ENCODE data around the gene EIF5AL1. TPM values are rescaled to one million over a fixed set of nuclear protein-coding genes. Genes with fewer than 3 reads are reported as not detected.

The EIF5AL1 gene
- total RNA-seq, 1 experiment from 2014 or later = 0.54 TPM

DNA sequence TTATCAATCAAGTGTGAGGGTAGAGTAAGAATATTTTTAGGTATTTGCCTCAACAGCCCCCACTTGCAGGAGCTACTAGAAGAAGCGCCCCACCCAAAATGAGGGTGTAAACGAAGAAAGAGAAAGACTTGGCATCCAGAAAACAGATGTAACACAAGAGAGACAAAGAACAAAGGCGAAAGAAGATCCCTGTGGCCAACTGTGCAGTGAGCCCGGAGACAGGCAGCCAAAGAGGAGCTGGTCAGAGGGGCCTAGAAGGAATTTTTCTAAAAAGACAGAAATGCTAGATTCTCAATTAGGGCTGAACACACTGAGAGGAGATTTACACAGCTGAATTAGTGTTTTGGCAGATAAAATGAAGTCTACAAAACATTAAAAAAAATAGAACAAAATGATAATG, 29.6 kb upstream of the EIF5AL1 start:
- Mint-ChIP-seq H3K4me1 (ENCODE audit: insufficient read depth, unreplicated experiment) (peaks cover 1% of the 10 kb centered on the region), H3K27ac (ENCODE audit: low read depth, unreplicated experiment) (no peak overlapping the region), H3K9me3 (ENCODE audit: unreplicated experiment) (no peaks in the 10 kb centered on the region), H3K4me3 (ENCODE audit: unreplicated experiment) (no peak overlapping the region), H3K36me3 (ENCODE audit: insufficient read depth, unreplicated experiment) (no peaks in the 10 kb centered on the region), H3K27me3 (ENCODE audit: insufficient read depth, unreplicated experiment) (no peaks in the 10 kb centered on the region)
- ChIA-PET CTCF (interaction anchor here (0.6 to 0.7 kb wide), 2 partner anchors 11 to 135 kb away, joined by 3 to 4 read pairs; no protein-coding TSS in a partner anchor), POLR2A (no interaction called here)
- DNase-seq (ENCODE audit: unreplicated experiment) = no peak
- intact Hi-C loops (cut with micrococcal nuclease) = no loop called here
- BruUV-seq (replicated peaks) = no TSS peak
- TF ChIP-seq, protein P1, sequence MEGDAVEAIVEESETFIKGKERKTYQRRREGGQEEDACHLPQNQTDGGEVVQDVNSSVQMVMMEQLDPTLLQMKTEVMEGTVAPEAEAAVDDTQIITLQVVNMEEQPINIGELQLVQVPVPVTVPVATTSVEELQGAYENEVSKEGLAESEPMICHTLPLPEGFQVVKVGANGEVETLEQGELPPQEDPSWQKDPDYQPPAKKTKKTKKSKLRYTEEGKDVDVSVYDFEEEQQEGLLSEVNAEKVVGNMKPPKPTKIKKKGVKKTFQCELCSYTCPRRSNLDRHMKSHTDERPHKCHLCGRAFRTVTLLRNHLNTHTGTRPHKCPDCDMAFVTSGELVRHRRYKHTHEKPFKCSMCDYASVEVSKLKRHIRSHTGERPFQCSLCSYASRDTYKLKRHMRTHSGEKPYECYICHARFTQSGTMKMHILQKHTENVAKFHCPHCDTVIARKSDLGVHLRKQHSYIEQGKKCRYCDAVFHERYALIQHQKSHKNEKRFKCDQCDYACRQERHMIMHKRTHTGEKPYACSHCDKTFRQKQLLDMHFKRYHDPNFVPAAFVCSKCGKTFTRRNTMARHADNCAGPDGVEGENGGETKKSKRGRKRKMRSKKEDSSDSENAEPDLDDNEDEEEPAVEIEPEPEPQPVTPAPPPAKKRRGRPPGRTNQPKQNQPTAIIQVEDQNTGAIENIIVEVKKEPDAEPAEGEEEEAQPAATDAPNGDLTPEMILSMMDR (IDR thresholded peaks at IDR 0.05; ENCODE audit: unreplicated experiment) = no peak

DNA sequence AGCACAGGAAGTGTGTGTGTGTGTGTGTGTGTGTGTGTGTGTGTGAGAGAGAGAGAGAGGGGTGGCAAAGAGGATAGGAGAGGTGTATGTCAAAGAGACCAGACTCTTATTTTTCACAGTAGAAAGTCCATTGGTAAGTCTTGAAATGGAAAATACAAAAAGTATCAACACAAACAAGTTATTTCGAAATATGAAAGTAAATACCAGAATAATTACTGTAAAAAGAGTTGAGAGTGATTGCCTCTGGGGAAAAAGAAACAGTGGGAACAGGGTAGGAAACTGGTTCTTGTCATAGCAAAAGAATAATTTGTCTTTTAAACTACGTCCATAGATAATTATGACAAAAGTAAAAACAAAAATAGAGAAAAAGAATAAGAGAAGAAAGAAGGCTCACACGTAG, 29.0 kb upstream of the EIF5AL1 start:
- TF ChIP-seq, protein P1 (IDR thresholded peaks at IDR 0.05; ENCODE audit: unreplicated experiment) = no peak
- POLR2A ChIA-PET = no interaction called here
- no peaks in the 10 kb centered on the region for H3K27me3 Mint-ChIP-seq (ENCODE audit: insufficient read depth, unreplicated experiment)

DNA sequence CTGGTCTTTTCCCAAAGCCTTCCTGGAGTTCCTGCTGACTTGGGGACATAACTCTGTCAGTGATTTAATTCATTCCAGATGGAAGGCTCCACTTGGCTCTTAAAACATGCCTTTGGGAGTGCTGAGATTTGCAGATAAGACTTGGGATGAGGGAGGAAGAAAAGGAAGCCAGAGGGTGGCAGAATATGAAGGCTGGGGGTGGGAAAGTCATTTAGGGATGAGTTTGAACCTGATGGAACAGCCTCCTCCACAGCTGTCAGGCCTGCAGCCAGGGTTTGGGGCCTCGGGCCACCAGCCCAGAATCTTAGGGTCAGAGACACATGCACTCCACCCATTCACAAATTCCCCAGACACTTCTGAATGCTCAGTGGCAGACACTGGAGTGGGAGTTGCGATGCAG, 28.4 kb upstream of the EIF5AL1 start:
- POLR2A ChIA-PET = no interaction called here
- no peak for DNase-seq (ENCODE audit: unreplicated experiment)
- TF ChIP-seq, protein P1 (IDR thresholded peaks at IDR 0.05; ENCODE audit: unreplicated experiment) = no peak
- H3K4me3 Mint-ChIP-seq (ENCODE audit: unreplicated experiment) = no peak overlapping the region
- H3K9me3 Mint-ChIP-seq (ENCODE audit: unreplicated experiment) = no peaks in the 10 kb centered on the region
- H3K27me3 Mint-ChIP-seq (ENCODE audit: insufficient read depth, unreplicated experiment) = no peaks in the 10 kb centered on the region
- no peaks in the 10 kb centered on the region for H3K36me3 Mint-ChIP-seq (ENCODE audit: insufficient read depth, unreplicated experiment)
- no peak overlapping the region for H3K27ac Mint-ChIP-seq (ENCODE audit: low read depth, unreplicated experiment)
- H3K4me1 Mint-ChIP-seq (ENCODE audit: insufficient read depth, unreplicated experiment) = peaks cover 13% of the 10 kb centered on the region
- BruUV-seq (replicated peaks) = no TSS peak
- intact Hi-C loops (cut with micrococcal nuclease) = no loop called here
- CTCF ChIA-PET = interaction anchor here (0.9 kb wide), 1 partner anchor 110 kb away, joined by 4 read pairs; no protein-coding TSS in a partner anchor

More for the DNA sequence above, 29.0 kb upstream of the EIF5AL1 start:
- Mint-ChIP-seq H3K4me1 (ENCODE audit: insufficient read depth, unreplicated experiment) (peaks cover 7% of the 10 kb centered on the region), H3K36me3 (ENCODE audit: insufficient read depth, unreplicated experiment) (no peaks in the 10 kb centered on the region), H3K27ac (ENCODE audit: low read depth, unreplicated experiment) (no peak overlapping the region), H3K9me3 (ENCODE audit: unreplicated experiment) (no peaks in the 10 kb centered on the region), H3K4me3 (ENCODE audit: unreplicated experiment) (no peak overlapping the region)
- no peak for DNase-seq (ENCODE audit: unreplicated experiment)
- no TSS peak for BruUV-seq (replicated peaks)
- intact Hi-C loops (cut with micrococcal nuclease) = no loop called here
- CTCF ChIA-PET = no interaction called here

DNA sequence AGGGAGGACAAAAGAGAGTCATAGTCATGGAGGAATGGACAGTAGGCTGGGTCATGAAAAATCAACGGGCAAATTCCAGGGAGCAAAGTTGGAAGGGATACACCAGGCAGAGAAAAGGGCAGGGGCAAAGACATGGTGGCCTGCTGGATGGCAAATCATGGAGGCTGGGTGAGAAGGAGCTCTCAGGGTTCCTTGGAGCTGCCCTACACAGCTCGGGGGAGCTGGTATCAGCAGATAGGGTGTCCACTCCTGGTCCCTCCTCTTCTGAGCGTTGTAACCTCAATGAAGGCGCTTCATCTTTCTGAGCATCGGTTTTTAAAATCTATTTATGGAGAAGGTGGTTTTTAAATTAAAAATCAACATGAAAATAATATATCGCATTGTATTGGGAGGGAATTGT, 27.9 kb upstream of the EIF5AL1 start:
- CTCF ChIA-PET = interaction anchor here (0.9 kb wide), 1 partner anchor 111 kb away, joined by 4 read pairs; no protein-coding TSS in a partner anchor
- no peak overlapping the region for H3K27ac Mint-ChIP-seq (ENCODE audit: low read depth, unreplicated experiment)
- TF ChIP-seq, protein P1 (IDR thresholded peaks at IDR 0.05; ENCODE audit: unreplicated experiment) = no peak
- no peak overlapping the region for H3K4me3 Mint-ChIP-seq (ENCODE audit: unreplicated experiment)
- POLR2A ChIA-PET = no interaction called here
- no peaks in the 10 kb centered on the region for H3K36me3 Mint-ChIP-seq (ENCODE audit: insufficient read depth, unreplicated experiment)
- no peak for DNase-seq (ENCODE audit: unreplicated experiment)
- intact Hi-C loops (cut with micrococcal nuclease) = no loop called here
- H3K4me1 Mint-ChIP-seq (ENCODE audit: insufficient read depth, unreplicated experiment) = peaks cover 15% of the 10 kb centered on the region
- no peaks in the 10 kb centered on the region for H3K27me3 Mint-ChIP-seq (ENCODE audit: insufficient read depth, unreplicated experiment)
- H3K9me3 Mint-ChIP-seq (ENCODE audit: unreplicated experiment) = no peaks in the 10 kb centered on the region
- no TSS peak for BruUV-seq (replicated peaks)
